MM.1S (cell line): Measurements from ENCODE around the gene NUCB2.

Experiments
- EZH2 ChIP-seq: fragments of 300-600 bp; sonication (generic); optimal IDR thresholded peaks from 2 replicates; pipeline ENCODE3; 2017; ENCODE audit warnings: low read depth, mild to moderate bottlenecking, antibody characterized with exemption, low read length, mixed read lengths
- TF ChIP-seq, protein P1 (sequence below): fragments of 300-600 bp; sonication (generic); IDR thresholded peaks from 2 replicates; pipeline ENCODE4 v1.5.1; 2016; ENCODE audit warnings: antibody characterized with exemption, low read length, mixed read lengths

DNA sequence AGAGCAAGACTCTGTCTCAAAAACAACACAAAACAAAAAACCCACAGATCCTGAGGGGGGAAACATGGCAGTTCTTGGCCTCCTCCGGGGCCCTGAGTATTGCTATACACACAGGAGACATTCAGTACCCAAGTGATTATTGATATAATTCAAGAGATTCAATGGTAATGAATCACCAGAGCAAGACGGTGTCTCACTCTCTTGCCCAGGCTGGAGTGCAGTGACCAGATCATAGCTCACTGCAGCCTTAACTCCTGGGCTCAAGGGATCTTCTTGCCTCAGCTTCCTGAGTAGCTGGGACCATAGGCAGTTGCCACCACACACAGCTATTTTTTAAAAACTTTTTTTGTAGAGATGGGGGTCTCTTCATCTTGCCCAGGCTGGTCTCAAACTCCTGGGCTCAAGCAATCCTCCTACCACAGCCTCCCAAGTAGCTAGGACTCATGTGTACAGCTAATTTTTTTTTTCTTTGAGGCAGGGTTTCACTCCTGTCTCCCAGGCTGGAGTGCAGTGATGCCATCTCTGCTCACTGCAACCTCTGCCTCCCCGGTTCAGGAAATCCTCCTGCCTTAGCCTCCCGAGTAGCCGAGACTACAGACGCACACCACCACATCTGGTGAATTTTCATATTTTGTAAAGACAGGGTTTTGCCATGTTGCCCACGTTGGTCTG, 46.9 kb upstream of the NUCB2 start:
- no peak for TF ChIP-seq EZH2
- TF ChIP-seq, protein P1, sequence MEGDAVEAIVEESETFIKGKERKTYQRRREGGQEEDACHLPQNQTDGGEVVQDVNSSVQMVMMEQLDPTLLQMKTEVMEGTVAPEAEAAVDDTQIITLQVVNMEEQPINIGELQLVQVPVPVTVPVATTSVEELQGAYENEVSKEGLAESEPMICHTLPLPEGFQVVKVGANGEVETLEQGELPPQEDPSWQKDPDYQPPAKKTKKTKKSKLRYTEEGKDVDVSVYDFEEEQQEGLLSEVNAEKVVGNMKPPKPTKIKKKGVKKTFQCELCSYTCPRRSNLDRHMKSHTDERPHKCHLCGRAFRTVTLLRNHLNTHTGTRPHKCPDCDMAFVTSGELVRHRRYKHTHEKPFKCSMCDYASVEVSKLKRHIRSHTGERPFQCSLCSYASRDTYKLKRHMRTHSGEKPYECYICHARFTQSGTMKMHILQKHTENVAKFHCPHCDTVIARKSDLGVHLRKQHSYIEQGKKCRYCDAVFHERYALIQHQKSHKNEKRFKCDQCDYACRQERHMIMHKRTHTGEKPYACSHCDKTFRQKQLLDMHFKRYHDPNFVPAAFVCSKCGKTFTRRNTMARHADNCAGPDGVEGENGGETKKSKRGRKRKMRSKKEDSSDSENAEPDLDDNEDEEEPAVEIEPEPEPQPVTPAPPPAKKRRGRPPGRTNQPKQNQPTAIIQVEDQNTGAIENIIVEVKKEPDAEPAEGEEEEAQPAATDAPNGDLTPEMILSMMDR, result no peak
